ENCODE measurements around the gene C1orf105.

The C1orf105 gene

DNA sequence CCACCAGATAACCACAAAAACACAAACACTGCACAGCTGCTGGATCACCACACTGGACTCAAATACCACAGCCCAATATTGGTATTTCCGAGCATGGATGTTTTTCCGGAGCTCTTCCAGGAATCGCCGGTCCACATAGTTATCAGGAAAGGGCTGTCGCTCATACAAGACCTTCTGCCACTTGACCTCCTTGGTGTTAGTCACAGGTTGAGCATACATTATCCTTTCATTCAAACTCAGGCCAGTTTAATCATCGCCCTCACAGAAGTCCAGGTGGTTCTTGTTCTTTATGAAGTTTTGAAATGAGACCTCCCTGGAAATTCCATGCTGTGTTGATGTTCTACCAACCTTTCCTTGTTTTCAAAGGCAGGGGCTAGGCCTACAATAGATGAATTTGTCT is 21.9 kb downstream of the C1orf105 start:
- Histone ChIP-seq H3K27ac (no peak overlapping the region), H3K27me3 (replicated peaks) (no peaks in the 10 kb centered on the region), H3K4me3 (ENCODE audit: low read depth, low read length) (no peak overlapping the region), H3K36me3 (replicated peaks) (peaks cover 5% of the 10 kb centered on the region)
- TF ChIP-seq, protein P1, sequence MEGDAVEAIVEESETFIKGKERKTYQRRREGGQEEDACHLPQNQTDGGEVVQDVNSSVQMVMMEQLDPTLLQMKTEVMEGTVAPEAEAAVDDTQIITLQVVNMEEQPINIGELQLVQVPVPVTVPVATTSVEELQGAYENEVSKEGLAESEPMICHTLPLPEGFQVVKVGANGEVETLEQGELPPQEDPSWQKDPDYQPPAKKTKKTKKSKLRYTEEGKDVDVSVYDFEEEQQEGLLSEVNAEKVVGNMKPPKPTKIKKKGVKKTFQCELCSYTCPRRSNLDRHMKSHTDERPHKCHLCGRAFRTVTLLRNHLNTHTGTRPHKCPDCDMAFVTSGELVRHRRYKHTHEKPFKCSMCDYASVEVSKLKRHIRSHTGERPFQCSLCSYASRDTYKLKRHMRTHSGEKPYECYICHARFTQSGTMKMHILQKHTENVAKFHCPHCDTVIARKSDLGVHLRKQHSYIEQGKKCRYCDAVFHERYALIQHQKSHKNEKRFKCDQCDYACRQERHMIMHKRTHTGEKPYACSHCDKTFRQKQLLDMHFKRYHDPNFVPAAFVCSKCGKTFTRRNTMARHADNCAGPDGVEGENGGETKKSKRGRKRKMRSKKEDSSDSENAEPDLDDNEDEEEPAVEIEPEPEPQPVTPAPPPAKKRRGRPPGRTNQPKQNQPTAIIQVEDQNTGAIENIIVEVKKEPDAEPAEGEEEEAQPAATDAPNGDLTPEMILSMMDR (IDR thresholded peaks at IDR 0.05; ENCODE audit: low read depth, low read length, missing control alignments) = no peak
- no peak for DNase-seq
- in situ Hi-C loops (cut with HindIII; ENCODE audit: low pct_ligation_motif_present, low sequenced_read_pairs) = no loop called here

DNA sequence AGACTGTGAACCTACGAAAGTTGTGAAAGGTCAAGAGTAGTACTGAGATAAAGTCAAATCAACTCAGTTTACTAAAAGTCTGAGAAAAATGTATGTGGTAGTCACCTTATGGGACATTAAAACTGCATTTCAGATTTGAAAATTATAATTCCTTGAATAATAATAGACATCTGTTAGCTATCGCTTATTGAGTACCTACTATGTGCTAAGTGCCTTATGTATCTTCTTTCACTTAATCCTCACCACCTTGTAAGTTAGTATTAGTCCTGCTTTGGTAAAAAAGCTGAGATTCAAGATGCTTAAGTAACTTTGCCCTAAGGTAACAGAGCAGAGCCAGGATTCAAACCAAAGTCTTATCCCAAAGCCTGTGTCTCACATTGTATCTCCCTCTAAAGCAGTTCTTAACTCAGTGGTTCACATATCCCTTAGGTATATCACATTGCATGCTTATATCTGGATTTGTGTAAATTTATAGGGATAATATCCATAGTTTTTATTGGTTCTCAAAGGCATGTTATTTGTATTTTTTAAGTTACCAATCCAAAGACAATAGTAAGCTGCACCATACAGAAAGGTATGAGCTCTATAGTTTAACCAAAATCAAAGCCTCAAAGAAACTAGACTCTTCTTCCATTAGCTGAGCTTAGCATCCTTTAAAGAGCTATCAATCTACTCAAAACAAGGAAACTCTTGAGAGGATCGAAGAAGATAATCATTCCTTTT is 22.5 kb downstream of the C1orf105 start:
- Histone ChIP-seq H3K27ac (no peak overlapping the region), H3K27me3 (replicated peaks) (no peaks in the 10 kb centered on the region), H3K4me3 (ENCODE audit: low read depth, low read length) (peak overlapping the region; percentile 93), H3K36me3 (replicated peaks) (peaks cover 5% of the 10 kb centered on the region)
- in situ Hi-C loops (cut with HindIII; ENCODE audit: low pct_ligation_motif_present, low sequenced_read_pairs) = no loop called here
- DNase-seq = no peak
- TF ChIP-seq, protein P1 (IDR thresholded peaks at IDR 0.05; ENCODE audit: low read depth, low read length, missing control alignments) = no peak

DNA sequence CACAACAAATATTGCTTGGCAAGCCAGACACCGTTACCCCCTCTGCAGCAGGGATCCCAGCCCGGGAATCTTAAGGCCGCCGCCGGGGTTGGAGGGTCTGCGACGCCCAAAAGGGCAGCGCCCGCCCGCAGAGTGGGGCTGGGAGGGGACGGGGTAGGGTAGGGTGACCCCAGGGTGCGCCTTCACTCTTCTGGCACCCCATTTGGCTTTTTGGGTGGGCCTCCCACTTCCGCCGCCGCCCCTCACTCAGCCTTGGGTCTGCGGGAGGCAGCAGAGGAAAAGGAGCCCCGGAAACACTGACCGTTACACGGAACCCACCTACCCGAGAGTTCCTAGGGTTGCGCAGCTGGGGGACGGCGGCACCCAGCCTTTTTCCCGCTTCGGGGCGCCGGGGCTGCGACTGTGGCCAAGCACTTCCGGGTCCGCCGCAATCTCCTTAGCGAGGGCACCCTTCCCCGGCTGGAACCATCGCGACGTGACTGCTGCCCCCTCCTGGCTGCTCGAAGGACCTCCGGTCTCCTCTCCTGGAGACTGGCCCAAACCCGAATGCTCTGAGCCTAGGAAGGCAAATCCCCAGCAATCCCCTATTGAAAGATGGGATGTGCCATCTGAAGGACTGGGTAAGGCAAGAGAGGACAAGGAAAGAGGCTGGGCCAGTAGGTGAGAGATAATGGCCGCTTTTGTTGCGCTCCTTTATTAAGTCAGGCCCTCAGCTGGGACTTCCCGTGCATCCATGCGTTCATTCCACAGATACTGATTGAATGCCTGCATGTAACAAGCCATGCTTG is 23.4 kb downstream of the C1orf105 start, which contains the start of gene PIGC:
TSS of gene PIGC (minus strand) at position 404 of the 788 bp plus-strand sequence. CDS start 1,447 bp downstream, outside the sequence.
- Histone ChIP-seq H3K27ac (peak within 1 kb of the TSS; percentile 88), H3K27me3 (replicated peaks) (no peaks in the 10 kb centered on the region), H3K36me3 (replicated peaks) (peaks cover 5% of the 10 kb centered on the region), H3K4me3 (ENCODE audit: low read depth, low read length) (peak within 1 kb of the TSS; percentile 93)
- TF ChIP-seq, protein P1 (IDR thresholded peaks at IDR 0.05; ENCODE audit: low read depth, low read length, missing control alignments) = peak; percentile 91
- in situ Hi-C loops (cut with HindIII; ENCODE audit: low pct_ligation_motif_present, low sequenced_read_pairs) = no loop called here
- peak; percentile 76 for DNase-seq

DNA sequence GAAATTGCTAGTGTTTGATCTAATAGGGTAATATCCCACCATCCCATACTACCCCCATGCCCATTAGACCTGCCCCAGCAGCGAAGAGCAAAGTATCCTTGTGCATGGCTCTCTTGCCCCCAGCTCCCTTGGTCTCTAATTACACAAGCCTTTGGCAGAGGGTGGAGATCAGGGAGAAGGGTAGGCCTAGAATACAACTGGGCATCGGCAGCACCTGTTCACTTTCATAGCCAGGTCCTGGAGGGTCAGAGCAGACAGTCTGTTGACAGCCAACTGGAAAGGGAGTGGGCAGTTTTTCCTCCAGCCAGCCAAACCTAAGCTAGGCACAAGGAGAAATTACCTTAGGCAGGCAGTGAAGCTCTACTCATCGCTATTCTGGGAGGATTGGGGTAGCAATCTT is 26.1 kb downstream of the C1orf105 start:
- TF ChIP-seq, protein P1 (IDR thresholded peaks at IDR 0.05; ENCODE audit: low read depth, low read length, missing control alignments) = no peak
- DNase-seq = no peak
- no peak overlapping the region for H3K4me3 ChIP-seq (ENCODE audit: low read depth, low read length)
- in situ Hi-C loops (cut with HindIII; ENCODE audit: low pct_ligation_motif_present, low sequenced_read_pairs) = no loop called here
- H3K27me3 ChIP-seq (replicated peaks) = no peaks in the 10 kb centered on the region
- peaks cover 5% of the 10 kb centered on the region for H3K36me3 ChIP-seq (replicated peaks)
- no peak overlapping the region for H3K27ac ChIP-seq

DNA sequence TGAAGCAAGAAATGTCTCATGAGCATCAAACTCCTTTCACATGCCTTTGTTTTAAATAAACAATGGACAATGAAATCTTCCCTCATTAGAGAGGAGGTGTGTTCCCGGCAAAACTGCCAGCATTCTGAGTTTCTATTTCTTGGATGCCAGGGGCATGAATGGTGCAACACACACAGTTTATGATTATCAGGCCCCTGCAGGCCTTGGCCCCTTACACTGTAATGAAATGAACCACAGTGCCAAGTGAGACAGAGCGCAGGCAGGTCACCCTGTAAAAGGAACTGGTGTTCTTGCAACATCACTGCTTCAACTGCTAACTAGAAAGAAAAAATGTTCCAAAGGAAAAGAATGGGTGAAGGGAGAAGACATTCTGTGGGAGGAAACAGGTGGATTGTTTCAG is 27.2 kb downstream of the C1orf105 start:
- DNase-seq = no peak
- no peaks in the 10 kb centered on the region for H3K27me3 ChIP-seq (replicated peaks)
- peaks cover 2% of the 10 kb centered on the region for H3K36me3 ChIP-seq (replicated peaks)
- no peak overlapping the region for H3K4me3 ChIP-seq (ENCODE audit: low read depth, low read length)
- in situ Hi-C loops (cut with HindIII; ENCODE audit: low pct_ligation_motif_present, low sequenced_read_pairs) = no loop called here
- TF ChIP-seq, protein P1 (IDR thresholded peaks at IDR 0.05; ENCODE audit: low read depth, low read length, missing control alignments) = no peak
- no peak overlapping the region for H3K27ac ChIP-seq

All from brain microvascular endothelial cell (primary cell).